NCI-H510A (cell line): ENCODE results near the gene C15orf39.
A peak's percentile ranks its signal among the peaks of the same experiment; 100 is the strongest.
"Not testable (repeated sequence)": the region's sequence is repeated elsewhere in the genome, so short reads cannot be mapped to it uniquely, and the experiment has no call there.

Source experiments
- DNase-seq: peaks from one replicate; lab custom pipeline; 2025; lab: John Stamatoyannopoulos, UW

C15orf39 gene

DNA sequence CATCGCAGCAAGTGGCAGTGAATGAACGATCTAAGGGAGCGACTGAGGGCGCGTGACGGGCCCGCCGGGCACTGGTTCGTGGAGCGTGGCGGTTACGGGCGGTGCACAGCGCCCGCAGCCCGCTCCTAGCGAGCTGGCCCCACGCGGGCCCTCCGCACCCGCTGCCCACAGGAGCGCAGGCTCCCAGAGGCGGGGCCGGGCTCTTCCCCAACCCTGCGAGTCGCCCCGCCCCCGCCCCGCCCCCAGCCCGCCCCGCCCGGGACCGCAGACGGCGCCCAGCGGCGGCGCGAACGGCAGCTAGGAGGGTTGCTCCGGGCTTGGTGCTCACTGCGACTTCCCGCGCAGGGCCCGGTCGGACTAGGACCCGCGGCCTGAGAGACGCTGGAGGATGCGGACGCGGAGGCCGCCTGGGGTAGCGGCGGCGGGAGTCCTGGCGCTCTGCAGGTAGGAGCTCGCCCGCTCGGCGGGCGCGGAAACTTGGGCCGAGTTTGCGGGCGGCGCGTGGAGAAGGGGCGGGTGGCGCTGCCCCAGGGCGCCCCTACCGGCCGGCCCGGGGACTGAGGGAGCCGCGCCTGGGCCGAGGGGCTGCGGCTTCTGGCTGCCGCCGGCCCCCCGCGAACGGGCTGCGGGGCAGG is at the start of gene C15orf39:
Gene C15orf39 (plus strand): TSS at position 267 of the 635 bp plus-strand sequence. CDS start 4,167 bp downstream, outside the sequence.
- peak; percentile 67 for DNase-seq

DNA sequence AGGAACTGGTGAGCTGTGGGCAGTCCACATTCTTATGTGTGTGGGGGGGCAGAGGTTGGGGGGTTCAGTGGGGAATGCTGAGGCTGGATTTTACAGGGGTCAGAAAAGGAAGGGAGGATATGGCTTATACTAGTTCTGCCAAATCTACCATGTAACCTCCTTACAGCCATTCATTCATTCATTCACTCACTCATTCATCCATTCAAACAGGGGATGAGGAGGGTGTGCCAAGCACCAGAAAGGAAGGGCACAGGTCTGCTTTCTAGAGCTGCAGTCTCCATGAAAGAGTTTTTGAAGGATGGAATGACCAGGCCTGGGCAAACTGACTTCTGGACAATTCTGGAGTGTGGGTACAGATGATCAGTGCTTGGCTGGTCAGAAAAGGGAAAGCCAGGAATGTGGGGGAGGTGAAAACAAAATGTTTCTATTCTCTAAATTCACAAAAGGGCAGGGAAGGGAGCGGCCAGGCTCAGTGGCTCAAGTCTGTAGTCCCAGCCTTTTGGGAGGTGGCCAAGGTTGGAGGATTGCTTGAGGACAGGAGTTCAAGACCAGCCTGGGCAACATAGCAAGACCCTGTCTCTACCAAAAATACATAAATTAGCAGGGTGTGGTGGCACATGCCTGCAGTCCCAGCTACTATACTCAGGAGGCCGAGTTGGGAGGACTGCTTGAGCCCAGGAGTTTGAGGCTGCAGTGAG is 49.2 kb upstream of the C15orf39 start:
- DNase-seq, result no peak

DNA sequence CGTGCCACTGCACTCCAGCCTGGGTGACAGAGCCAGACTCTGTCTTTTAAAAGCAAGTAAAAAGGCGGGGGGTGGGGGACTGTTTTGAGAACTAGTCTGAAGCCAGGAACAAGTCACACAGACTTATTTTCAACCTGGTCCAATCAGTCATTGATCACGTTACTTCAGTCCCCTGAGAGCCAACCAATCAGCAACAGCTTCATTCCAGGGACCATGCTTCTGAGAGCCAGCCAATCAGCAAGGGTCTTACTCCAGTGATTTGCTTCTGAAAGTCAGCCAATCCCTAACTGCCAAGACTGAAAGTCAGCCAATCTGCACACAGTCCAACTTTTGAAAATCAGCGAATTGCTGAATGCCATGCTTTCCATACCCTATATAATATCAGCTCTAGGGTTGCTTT is 48.6 kb upstream of the C15orf39 start:
- no peak for DNase-seq

DNA sequence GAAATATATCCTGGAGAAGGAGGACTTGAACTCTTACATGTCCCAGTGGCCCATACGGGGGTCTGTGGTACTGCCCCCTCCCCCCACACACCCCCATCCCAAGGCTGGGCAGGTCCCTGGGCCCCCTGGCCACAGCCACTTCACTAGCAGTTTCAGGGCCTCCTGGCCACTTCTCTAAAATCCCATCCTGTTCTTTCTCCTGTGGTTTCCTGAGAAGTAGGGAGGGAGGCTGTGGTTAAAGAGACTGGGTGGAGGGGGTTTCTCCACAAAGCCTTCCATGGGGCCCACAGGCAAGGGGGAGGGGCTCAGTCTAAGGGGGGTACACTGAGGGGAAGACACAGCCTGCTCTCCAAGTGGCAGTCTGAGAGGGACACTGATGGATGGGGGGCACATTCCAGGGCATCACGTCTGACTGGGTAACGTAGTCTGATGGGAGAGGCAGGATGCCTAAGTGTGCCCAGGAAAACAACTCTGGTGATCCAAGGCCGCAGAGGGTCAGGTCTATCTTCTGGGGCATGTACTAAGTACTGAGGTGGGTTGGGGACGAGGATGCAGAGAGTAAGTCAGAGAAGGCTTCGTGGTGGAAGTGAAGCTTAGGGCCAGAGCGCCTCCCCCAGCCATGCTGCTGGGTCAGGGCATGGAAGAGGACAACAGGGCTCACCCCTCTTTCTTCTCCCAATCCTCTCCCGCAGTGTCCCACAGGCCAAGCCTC is 48.0 kb upstream of the C15orf39 start:
- DNase-seq, result no peak

DNA sequence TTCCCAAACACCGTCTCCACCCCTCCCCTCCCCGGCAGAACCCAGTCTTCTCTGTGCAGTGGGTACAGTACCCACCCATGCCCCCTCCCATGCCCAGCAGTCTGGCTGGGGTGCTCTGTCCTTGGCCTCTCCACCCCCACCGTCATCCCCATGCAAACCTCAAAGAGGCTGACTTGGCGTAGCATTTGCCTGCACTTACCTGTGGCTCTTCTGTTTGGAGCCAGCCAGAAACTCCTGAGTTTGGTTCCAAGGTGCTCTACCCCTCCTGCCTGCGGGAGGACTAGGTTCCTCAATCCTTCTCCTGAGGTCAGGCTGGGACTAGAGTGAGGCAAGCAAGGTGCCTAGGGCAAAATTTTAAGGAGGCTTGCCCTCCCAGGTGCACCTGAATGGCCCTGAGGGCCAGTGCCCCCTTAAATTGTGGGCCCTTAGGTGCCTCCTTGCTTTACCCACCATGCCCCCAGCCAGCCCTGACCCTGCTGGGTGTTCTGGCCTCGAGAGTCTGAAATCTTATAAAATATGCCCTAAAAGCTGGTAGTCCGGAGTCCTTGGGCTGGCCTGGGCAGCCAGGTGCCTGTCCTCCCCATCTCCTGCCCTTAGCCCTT is 47.1 kb upstream of the C15orf39 start:
- no peak for DNase-seq

DNA sequence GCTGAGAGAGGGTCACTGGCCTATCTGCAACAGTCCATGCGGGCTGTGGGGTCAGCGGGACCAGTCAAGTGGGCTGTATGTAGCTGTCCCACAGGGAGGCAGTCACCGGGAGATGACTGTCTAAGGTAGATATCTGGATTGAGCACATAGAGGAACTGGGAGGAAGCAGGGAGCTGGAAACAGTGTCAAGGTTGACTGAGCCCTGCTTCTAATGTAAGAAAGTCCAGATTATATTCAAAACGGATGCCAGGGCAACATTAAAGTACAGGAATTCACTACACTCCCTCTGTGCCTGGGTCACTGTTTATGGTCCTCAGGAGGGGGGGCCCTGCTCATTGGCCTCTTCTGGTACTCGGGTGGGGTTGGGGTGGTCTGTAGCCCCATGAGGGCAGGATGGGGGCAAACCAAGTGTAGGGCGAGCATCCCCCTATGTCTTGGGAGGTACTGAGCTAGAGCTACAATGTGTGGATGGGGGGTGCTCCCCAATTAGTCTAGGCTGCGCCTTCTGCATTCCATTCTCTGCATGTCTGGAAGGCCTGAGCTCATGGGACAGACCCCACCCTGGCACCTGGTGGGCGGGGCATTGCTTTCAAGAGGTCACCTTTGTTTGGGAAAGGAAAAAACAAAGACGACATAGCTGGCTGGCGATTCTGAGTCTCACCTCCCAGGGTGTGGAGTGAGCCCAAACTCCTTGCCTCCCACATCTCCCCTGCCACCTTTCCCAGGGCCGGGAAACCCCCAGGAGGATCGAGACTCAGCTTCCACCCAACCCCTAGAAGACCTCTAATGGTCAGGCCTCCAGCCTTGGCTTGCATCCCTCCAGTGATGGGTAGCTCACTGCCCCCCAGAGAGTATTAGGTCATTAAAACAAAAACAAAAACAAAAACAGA is 45.1 kb upstream of the C15orf39 start:
- no peak for DNase-seq

DNA sequence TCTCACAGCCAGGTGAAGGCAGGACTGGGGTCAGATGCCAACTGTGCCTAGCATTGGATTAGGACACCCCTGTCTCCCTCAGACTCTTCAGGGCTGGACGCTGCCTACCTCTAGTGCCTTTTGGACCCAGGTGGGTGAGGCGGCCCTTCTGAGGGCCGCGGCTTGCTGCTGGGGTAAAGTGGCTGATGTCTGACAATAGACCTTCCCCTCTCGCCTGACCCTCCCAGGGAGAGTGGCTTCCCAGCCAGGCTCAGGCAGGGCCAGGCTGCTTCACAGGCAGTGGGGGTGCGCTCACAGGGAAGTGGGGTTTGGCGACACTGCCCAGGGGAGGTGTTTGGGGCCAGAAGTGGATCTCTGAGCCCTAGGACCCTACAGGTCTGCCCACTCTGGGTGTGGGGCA is 43.3 kb upstream of the C15orf39 start:
- DNase-seq, result no peak

DNA sequence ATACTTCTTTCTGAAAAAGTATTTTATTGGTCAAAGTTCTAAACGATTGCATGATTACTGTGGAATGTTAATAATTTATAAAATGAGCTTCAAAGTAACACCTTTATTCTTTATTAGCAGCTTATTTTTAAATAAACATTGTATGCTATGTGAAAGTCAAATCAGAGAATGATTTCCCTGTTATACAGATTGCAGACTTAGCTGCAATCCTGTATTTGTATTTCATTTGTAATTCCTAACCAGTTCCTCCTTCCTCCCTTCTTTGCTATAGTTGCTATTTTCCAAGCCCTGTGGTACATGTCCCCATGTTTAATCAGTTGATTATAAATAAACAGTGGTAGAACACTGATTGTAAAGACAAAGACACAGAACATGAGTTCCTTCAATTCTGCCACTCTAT is 42.4 kb upstream of the C15orf39 start:
- no peak for DNase-seq

DNA sequence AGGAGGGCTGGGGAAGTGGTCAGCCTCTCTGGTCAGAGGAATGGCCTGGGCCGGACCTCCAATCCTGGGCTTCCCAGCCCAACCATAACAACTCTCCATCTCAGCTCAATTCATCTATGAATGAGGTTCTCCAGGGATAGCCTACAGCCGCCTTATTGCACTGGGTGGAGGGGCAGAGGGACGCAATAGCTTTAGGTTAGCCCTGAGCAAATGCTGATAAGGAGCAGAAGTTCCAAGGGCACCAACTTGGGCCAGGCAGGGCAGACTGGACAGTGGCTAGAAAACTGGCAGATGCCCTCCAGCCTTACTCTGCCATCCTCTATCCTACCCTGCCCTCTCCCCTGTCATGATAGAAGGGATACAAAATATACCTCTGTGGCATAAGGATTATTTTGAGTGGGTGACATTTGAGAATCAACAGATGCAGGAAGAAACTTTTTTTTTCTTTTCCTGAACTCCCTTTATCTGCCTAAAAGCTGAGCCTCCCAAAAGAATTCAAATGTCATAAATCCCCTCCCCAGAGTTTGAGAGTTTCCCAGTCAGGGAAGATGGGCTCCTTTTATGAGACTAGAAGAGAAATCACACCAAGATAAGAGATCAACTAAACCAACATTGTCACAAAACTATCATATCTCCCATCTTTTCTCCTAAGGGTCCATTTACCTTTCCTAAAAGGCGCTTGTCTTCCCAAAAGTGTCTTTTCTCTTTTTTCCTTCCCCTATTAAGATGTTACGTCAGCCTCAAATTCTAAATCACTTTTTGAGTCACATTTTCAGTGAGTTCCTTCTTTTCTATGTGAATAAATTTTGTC is 40.4 kb upstream of the C15orf39 start:
- no peak for DNase-seq

DNA sequence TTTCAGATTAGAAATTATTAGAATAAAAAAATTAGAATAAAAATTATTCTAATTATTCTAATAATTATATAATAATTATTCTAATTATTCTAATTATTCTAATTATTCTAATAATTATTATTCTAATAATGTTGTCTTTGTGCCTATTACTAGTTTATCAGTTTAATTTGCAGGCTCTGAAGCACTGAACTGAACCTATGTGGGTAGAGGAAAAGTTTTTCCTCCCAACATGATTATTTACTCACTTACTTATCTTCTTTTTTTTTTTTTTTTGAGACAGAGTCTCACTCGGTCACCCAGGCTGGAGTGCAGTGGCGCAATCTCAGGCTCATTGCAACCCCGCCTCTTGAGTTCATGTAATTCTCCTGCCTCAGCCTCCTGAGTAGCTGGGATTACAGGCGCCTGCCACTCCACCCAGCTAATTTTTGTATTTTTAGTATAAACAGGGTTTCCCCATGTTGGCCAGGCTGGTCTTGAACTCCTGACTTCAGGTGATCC is 39.7 kb upstream of the C15orf39 start:
- no peak for DNase-seq

DNA sequence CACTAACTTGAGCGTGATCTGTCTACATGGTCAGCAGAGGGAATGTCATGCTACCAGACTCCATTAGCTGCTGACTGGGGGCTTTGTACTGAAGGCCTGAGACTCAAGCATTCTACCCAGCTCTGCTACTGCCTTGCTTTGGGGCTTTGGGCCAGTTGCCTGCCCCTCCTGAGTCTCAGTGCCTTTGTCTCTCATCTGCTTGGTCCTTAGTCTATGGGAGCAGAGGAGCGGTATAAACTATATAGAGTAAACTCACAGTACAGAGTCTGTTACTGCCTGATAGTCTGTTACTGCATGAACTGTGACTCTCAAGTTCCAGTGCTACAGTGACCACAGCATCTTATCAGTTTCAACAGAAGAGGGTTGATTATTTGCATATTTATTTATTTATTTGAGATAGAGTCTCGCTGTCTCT is 38.5 kb upstream of the C15orf39 start:
- no peak for DNase-seq

DNA sequence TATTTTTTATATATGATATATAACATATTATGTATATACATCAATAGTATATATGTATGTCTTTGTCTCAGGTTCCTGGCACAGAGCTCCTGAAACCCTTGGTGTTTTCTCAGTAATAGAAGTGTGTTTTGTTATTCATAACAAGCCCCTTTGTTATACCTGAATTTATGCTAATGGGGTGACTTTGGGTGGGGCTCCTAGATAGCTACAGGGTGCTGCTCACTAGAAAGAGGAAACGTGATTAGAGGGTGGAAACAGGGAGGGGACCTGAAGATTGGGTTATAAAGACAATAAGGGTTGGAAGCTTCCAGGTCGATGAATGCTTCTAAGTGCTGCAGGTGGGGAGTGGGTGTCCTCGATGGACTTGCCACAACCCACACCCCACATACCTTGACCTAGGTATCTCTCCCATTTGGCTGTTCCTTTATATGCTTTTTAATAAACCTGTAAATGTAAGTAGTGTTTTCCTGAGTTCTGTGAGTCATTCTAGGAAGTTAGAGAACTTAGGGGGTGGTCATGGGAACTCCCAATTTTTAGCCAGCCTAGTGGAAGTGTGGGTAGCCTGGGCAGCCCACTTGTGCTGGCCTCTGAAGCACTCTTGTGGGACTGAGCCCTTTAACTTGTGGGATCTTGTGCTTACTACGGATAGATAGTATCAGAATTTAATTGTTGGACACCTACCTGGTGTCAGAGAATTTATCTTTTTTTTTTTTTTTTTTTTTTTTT is 36.9 kb upstream of the C15orf39 start:
- DNase-seq, result no peak

DNA sequence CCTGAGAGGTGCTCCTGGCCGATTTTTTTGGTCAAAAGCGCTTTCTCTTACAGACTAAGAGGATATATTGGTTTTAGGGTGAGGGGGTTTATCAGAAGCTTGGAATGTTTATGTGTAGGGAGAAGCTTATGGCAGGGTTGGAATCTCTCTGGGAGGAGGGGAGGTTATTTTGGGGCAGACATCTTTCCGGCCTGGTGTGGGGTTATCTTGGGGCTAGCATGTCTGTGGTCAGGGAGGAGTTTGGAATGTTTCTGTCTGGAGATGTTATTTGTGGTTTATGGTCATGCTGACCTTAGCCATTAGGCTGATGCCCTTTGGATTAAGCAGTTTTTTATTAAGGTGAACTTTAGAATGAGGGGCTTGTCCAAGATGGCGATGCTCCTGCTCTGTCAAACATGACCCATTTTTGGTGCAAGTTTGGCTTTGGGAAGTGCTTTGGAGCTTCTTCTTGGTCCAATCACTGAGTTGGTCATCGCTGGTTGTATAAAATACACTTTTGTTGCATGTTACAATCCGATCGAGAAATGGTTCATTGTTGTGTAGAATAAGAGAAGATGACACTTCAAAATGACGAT is 35.1 kb upstream of the C15orf39 start:
- DNase-seq, result not testable (repeated sequence)

DNA sequence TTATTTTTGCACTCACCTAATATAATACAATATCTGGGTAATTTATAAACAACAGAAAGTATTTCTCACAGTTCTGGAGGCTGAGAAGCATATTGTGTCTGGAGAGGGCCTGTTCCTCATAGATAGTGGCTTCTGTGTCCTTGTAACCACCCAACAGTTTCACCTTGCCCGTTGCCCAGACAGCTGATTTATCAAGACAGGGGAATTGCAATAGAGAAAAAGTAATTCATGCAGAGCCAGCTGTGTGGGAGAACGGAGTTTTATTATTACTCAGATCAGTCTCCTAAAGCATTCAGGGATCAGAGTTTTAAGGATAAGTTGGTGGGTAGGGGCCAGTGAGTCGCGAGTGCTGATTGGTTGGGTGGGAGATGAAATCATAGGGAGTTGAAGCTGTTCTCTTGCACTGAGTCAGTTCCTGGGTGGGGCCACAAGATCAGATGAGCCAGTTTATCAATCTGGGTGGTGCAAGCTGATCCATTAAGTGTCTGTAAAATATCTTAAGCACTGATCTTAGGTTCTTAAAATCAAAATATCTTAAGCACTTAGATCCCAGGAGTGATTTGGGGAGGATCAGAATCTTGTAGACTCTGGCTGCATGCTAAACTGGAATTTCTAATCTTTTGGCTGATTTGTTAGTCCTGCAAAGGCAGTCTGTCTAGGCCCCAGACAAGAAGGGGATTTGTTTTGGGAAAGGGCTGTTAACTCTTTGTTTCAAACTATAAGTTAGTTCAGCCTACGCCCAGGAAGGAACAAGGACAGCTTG is 33.9 kb upstream of the C15orf39 start:
- DNase-seq, result no peak

DNA sequence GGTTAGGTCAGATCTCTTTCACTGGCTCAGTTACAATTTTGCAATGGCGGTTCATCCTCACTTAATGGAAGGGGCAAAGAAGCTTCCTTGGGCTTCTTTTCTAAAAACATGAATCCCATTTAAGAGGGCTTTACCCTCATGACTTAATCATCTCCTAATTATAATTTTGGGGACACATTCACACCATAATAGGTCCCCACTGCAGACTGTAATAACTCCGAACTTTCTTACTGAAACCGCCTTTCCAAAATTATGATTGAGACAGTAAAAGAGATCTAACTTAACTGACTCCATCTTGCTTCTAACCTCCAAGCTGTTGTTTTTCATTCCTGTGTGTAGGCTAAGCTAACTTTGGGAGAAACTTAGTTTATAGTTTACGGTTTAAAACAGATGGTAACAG is 33.3 kb upstream of the C15orf39 start:
- no peak for DNase-seq

DNA sequence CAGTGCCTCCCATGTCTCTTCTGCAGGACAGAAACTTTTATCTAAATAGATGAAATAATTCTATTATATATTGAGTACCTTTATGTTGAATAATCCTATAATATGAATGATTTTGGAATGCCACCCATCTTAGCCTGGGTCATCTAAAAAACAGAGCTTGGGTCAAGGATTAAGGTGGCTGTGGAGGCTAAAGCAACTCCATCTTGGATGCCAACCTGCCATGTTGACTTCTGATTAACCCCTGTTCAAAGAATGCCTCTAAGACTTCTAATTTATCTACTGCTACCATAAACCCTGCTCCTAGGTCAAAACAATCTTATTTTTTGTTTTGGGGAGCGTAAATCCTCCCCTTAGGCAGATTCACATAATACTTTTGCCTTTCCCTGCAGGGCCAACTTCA is 31.5 kb upstream of the C15orf39 start:
- DNase-seq, result no peak

DNA sequence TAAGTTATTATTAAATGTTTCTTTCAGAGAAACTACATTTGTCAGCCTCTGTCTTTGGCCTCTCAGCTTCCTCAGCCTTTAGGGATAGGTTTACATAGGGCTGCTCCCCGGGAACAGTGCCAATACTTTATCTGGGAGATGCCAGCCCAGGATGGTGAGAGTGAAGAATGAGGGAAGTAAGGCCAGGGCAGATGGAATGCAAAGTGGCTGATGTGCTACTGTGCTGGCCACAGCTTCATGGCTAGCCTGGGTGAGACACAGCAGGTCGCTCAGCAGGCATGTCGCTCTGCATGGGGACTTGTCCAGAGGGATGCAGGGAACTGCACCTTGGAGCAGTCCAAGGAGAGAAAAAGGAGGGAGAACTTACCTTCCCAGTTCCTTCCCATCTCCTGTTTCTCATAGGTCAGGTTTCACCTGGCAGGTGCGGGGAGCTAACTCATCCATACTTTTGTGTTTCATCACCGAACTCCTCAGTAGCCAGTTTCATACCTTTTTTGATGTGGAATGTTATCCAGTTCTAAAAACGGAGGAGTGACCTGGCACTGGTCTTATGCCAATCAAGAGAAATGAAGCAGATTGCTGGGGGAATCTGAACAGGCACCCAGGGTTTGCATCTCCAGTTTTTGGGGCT is 30.9 kb upstream of the C15orf39 start:
- peak; percentile 30 for DNase-seq

DNA sequence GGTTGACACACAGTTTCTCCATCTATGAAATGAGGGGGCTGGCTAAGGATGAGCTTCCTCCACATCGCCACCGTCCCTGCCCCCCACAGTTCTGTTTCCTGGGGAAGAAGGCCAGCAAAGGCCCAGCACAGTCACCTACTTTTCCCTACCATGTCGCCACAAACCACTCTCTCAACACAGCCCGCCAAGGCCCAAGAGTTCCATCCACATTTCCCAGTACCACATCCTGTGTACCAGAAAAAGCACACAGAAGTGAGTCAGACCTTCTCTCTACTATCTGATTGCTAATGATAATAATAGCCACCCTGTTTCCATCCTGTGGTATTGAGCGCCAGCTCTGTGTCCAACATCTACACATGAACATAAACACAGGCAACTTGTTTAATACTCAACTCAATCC is 30.3 kb upstream of the C15orf39 start:
- DNase-seq, result no peak
